HAP-1 (cell line): Measurements from ENCODE around the gene ZNF438.

Experiments used
- DNase-seq, 2 experiments: peaks; one replicate each; pipeline ENCODE4 v3.0.0-alpha.2; 2016 to 2020; ENCODE audit warnings: low spot score in 2 of 2
- H3K27me3 ChIP-seq: fragments of 250-450 bp; sonication (Bioruptor Pico); 2 replicates; pipeline ENCODE4 v1.5.1; 2020; ENCODE audit warnings: low read depth, mild to moderate bottlenecking, moderate library complexity
- H3K36me3 ChIP-seq: fragments of 250-450 bp; sonication (Bioruptor Pico); replicated peaks from 2 replicates; pipeline ENCODE4 v1.5.1; 2020; ENCODE audit warnings: mild to moderate bottlenecking
- H3K4me1 ChIP-seq: fragments of 250-450 bp; sonication (Bioruptor Pico); 2 replicates; pipeline ENCODE4 v1.5.1; 2020; ENCODE audit warnings: mild to moderate bottlenecking
- H3K4me3 ChIP-seq: fragments of 250-450 bp; sonication (Bioruptor Pico); 2 replicates; pipeline ENCODE4 v1.5.1; 2020; ENCODE audit warnings: mild to moderate bottlenecking, moderate library complexity
- H3K9me3 ChIP-seq: fragments of 250-450 bp; sonication (Bioruptor Pico); 2 replicates; pipeline ENCODE4 v1.5.1; 2020; ENCODE audit warnings: mild to moderate bottlenecking, moderate library complexity
- in situ Hi-C: fragments of 300-500 bp; cut with MboI; formaldehyde crosslinking; loops from 3 replicates; pipeline ENCODE4 v1.14.3; 2020; ENCODE audit warnings: low sequenced_read_pairs, inconsistent platforms, mixed read lengths

Gene ZNF438

DNA sequence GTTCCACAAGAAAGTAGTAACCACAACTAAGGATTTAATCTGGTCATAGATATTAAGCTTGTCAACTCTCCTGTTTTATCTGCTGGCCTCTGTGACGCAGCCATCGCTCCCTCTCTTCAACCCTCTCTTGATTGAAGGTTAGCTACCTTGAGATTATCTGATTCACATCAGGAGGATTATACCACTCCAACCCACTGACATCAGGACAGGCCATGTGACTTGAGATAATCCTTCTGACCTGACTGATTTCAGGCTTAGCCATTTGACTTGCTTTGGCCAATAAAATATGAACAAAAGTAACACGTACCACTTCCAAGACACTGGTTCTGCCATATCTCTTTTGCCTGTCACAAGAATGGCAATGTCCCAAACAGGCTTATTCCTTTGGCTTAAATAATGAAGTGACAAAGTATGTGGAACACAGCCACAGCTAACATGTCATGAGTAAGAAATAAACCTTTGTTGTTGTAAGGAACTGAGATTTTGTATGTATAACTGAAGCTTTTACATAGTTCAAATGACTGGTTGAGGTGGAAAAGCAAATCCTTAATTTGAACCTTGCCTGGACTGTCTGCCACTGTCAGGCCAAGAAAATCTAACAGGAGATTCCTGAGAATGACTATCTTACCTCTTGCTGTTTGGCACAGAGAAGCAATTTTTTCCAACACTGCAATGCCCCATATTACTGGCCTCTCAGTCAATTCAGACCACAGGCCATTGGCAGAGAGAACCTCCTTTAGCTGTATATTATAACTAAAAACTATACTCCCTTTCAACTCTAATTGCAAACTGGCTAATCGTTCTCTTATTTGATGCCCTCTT is 13.9 kb downstream of the ZNF438 start:
- DNase-seq = no peak
- in situ Hi-C loops = no loop called here
- Histone ChIP-seq H3K27me3 (no peaks in the 10 kb centered on the region), H3K4me1 (no peaks in the 10 kb centered on the region), H3K36me3 (no peaks in the 10 kb centered on the region), H3K9me3 (no peaks in the 10 kb centered on the region), H3K4me3 (no peak overlapping the region)

DNA sequence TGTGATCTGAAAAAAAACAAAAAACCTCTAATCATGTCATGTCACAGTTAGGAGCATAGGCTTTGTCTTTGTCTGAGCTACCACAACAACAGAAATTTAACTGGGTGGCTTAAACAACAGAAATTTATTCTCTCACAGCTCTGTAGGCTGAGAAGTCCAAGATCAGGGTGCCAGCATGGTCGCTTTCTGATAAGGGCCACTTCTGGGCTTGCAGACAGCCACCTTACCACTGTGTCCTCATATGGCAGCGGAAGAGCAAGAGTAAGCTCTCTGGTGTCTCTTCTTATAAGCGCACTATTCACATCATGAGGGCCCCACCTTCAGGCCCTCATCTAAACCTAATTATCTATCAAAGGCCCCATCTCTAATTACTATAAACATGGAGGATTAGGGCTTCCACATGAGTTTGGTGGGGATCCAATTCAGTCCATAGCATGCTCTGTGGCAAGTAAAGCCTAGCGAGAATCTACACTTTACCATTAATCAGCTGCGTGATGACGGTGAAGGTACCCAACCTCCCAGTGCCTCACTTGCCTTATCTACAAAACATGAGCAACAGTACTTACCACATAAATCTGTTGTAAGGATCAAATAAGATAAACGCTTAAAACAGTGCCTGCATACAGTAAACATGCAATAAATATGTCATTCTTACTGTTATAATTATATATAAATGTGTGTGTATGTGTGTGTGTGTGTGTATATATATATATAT is 17.3 kb downstream of the ZNF438 start:
- H3K9me3 ChIP-seq = no peaks in the 10 kb centered on the region
- no peak overlapping the region for H3K4me3 ChIP-seq
- no peaks in the 10 kb centered on the region for H3K27me3 ChIP-seq
- in situ Hi-C loops = no loop called here
- no peak for DNase-seq
- H3K4me1 ChIP-seq = no peaks in the 10 kb centered on the region
- no peaks in the 10 kb centered on the region for H3K36me3 ChIP-seq

DNA sequence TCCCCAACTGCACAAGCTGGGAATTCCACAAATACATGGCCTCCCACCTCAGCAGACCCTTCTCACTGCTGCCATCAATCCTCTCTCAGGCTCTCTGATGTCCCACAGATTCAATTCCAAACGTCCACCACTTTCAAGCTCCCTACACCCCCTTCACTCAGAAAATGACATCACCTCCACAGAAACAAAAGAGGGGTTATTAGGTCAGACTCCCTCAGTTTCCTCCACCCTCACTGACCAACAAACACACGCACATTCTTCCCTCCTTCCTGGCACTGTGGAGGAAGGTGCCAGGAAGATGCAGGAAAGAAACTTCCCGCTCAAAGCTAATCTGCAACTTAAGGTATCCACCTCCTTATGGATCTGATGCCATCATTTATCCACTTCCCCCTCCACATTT is 18.3 kb downstream of the ZNF438 start:
- in situ Hi-C loops = no loop called here
- Histone ChIP-seq H3K4me1 (no peaks in the 10 kb centered on the region), H3K9me3 (no peaks in the 10 kb centered on the region), H3K27me3 (no peaks in the 10 kb centered on the region), H3K4me3 (no peak overlapping the region), H3K36me3 (no peaks in the 10 kb centered on the region)
- no peak for DNase-seq

DNA sequence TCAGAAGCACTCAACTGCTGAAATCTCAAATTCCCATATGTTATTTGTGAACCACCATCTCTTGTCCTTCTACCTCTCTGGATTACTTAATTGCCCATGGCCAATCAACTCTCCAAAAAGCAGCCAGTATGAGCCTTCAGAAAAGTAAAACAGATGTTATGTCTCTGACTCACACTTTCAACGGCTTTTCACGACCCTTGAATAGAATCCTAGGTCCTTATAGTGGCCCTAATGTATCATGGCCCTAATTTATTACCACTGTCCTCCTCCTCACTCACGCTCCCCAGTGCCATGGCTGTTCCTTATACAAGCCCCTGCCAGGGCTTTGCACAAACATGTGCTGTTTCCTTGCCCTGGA is 20.0 kb downstream of the ZNF438 start:
- Histone ChIP-seq H3K36me3 (no peaks in the 10 kb centered on the region), H3K4me3 (no peak overlapping the region), H3K4me1 (no peaks in the 10 kb centered on the region), H3K9me3 (no peaks in the 10 kb centered on the region), H3K27me3 (no peaks in the 10 kb centered on the region)
- no peak for DNase-seq
- in situ Hi-C loops = no loop called here

DNA sequence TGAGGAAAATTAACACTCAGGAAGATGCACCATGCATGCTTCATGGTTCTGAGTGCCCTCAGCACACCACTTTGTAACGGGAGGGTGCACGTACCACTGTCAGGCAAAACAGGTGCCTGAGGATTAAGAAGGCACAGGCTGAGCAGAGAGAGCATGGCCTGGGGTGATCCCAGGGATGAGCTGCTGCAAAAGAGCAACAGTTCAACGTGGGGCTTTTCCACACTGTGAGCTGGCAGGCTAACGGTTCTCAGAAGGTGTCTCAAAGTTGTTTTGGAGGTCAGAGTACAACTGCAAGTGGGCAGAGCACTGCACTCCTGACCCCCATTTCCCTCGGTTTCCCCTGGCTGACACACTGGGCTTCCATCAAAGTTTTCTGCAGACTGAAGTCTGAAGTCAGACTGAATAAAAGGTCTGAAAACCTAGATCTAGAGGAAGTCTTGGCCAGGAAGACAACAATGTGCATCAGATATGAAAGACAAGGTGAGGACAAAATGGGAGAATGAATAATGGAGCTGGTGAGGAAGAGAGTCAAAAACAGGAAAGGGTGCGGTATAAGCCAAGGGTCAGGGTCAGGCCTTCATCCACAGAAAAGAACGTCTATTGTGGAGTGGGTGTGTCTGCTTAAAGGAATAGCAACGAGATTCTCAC is 20.5 kb downstream of the ZNF438 start:
- H3K9me3 ChIP-seq = no peaks in the 10 kb centered on the region
- no peak for DNase-seq
- no peaks in the 10 kb centered on the region for H3K36me3 ChIP-seq
- no peak overlapping the region for H3K4me3 ChIP-seq
- in situ Hi-C loops = no loop called here
- H3K27me3 ChIP-seq = no peaks in the 10 kb centered on the region
- no peaks in the 10 kb centered on the region for H3K4me1 ChIP-seq

DNA sequence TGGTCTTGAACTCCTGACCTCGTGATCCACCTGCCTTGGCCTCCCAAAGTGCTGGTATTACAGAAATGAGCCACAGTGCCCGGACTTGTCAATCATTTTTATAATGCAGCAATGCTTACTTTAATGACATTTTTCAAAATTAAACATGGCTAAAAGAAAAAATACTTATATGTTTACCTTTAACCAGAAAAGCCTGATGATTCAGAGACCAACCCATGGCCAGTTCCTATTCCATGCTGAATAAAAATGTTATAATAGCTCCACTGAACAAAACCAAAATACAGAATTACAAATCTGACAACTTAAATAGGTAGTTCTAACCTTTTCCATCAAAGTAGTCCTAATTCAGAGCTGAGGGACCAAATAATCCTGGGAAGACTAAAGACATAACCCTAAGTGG is 21.6 kb downstream of the ZNF438 start:
- no peaks in the 10 kb centered on the region for H3K36me3 ChIP-seq
- in situ Hi-C loops = no loop called here
- no peaks in the 10 kb centered on the region for H3K27me3 ChIP-seq
- no peak for DNase-seq
- no peaks in the 10 kb centered on the region for H3K4me1 ChIP-seq
- H3K4me3 ChIP-seq = no peak overlapping the region
- no peaks in the 10 kb centered on the region for H3K9me3 ChIP-seq

DNA sequence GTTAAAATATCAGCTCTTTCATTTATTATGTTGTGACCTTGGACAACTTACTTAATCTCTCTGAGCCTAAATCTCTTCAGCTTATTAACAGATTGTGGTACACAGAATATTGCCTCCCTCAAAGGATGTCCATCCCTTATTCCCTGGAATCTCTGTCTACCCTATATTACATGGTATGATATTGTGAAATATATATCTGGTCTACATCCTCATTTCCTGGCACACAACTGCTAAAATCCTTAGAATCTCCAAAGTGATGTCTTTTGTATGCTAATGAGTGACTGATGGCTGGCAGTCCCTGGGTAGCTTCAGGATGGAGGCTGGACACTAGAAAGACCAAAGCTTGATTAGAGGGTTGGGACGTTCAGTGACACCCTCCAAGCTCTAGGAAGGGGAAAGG is 25.8 kb downstream of the ZNF438 start:
- no peaks in the 10 kb centered on the region for H3K4me1 ChIP-seq
- no peak overlapping the region for H3K4me3 ChIP-seq
- H3K36me3 ChIP-seq = no peaks in the 10 kb centered on the region
- H3K27me3 ChIP-seq = no peaks in the 10 kb centered on the region
- in situ Hi-C loops = no loop called here
- no peak for DNase-seq
- H3K9me3 ChIP-seq = no peaks in the 10 kb centered on the region

DNA sequence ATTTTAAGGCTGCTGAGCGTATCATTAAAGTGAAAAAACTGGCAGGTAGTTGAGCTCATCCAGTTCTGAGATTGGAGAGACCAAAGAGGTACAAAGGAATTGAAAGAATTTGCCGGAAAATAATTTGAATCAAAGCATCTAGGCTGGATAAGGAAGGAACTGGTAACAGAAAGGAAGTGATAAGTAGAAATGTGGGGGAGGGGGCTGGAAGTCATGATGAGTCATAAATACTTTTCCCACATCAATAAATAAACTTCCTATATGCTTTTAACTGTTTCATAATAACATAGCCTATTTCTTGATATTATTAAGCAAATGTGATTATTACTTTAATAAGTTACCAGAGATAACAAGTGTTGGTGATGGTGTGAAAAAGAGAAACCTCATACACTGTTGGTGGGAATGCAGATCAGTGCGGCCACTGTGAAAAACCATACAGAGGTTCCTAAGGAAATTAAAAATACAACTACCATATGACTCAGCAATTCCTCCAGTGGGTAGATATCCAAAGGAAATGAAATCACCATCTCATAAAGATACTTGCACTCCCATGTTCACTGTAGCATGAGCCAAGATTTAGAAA is 27.0 kb downstream of the ZNF438 start:
- Histone ChIP-seq H3K36me3 (no peaks in the 10 kb centered on the region), H3K4me3 (no peak overlapping the region), H3K4me1 (no peaks in the 10 kb centered on the region), H3K9me3 (no peaks in the 10 kb centered on the region), H3K27me3 (no peaks in the 10 kb centered on the region)
- no peak for DNase-seq
- in situ Hi-C loops = no loop called here

DNA sequence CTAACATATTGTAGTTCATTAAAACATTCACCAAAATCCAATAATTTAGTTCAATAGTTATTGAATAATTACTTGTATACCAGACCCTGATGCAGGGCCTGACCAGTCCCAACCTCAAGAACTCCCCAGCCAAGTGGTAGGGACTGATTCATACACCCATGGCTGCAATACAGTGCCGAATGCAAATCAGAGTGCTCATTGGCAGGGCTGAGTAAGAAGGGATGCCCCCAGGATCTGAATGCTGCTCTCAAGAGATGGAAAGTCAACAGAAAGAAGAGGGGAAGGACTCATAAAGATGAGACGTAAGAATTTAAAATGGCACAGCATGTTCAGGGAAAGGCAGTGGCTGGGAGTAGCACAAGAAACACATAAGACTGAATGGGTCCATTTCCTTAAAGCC is 29.9 kb downstream of the ZNF438 start:
- DNase-seq = no peak
- in situ Hi-C loops = no loop called here
- Histone ChIP-seq H3K4me3 (no peak overlapping the region), H3K9me3 (no peaks in the 10 kb centered on the region), H3K4me1 (no peaks in the 10 kb centered on the region), H3K27me3 (no peaks in the 10 kb centered on the region), H3K36me3 (no peaks in the 10 kb centered on the region)

DNA sequence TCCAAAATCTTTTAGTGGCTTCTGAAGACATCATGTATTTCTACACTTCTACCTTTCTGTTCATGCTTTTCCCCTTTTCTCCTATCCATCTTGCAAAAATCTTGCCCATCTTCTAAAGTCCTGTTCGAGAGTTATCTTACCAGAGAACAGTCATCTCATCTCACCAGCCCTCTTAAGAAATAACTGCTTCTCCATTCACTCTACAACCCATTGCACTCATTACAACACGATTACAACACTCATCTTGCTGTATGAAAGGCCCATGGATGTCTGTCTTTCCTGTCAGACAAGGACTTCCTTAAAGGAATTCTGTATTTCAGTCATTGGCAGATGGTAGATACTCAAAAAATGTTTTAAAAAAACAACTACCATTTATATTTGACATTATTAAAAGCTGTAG is 30.8 kb downstream of the ZNF438 start:
- Histone ChIP-seq H3K4me3 (no peak overlapping the region), H3K9me3 (no peaks in the 10 kb centered on the region), H3K4me1 (no peaks in the 10 kb centered on the region), H3K36me3 (no peaks in the 10 kb centered on the region), H3K27me3 (no peaks in the 10 kb centered on the region)
- in situ Hi-C loops = no loop called here
- no peak for DNase-seq

DNA sequence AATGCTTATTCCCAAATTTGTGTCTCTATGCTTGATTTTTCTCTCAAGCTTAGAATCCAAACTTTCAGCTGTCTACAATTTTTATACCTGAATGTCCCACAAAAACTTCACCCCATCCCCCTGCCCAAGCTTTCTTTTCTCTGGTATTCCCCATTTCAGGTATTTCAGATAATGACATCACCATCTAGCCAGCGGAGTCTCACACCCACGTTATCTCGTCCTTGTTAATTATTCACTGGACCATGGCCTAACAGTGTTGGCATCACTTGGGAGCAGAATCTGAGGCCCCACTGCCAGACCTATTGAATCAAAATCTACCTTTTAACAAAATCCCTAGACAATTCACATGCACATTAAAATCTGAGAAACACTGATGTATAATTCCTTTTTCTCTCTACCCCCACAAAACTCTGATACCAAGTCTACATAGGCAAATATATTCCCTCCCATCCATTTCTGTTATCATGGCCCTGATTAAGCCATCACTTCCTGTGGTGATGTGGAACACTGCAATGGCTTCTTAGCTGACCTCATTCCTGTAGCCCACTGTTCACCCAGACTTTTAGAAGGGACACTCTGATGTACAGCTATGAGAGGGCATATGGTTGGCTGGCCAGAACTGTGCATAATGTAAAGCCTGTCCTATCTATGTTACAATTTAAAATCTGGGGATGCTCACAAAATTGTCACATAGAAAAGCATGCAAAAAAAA is 31.4 kb downstream of the ZNF438 start:
- no peaks in the 10 kb centered on the region for H3K9me3 ChIP-seq
- no peaks in the 10 kb centered on the region for H3K36me3 ChIP-seq
- in situ Hi-C loops = no loop called here
- H3K27me3 ChIP-seq = no peaks in the 10 kb centered on the region
- DNase-seq = no peak
- H3K4me1 ChIP-seq = no peaks in the 10 kb centered on the region
- H3K4me3 ChIP-seq = no peak overlapping the region

DNA sequence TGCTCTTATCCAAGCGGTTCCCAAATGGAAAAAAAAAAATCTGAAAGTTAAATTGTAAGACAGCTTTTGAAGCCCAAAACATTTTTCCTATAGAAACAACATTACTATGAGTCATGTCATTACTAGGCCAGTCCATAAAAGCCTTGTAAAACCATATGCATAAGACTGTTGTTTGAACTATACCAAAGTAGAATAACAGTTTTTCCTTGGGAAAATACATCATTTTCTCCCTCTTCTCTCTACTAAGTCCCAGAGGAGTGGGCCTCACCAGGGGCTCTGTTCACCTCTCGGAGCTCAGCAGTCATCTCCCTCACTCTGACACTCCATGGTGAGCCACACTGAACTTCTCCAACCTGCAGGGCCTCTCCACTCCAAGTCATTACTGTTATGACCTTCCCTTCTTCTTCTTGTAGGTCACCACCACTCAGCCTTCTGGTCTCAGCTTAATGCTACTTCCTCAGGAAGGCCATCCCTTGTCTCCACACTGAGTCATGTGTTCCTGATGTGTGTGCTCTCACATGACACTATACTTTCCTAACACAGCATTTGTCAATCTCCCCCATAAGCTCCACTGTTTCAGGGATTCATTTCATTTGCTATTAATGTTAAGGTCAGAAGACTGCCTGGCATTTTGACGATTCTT is 32.5 kb downstream of the ZNF438 start:
- Histone ChIP-seq H3K27me3 (no peaks in the 10 kb centered on the region), H3K9me3 (no peaks in the 10 kb centered on the region), H3K4me1 (no peaks in the 10 kb centered on the region), H3K36me3 (no peaks in the 10 kb centered on the region), H3K4me3 (no peak overlapping the region)
- in situ Hi-C loops = no loop called here
- DNase-seq = no peak

DNA sequence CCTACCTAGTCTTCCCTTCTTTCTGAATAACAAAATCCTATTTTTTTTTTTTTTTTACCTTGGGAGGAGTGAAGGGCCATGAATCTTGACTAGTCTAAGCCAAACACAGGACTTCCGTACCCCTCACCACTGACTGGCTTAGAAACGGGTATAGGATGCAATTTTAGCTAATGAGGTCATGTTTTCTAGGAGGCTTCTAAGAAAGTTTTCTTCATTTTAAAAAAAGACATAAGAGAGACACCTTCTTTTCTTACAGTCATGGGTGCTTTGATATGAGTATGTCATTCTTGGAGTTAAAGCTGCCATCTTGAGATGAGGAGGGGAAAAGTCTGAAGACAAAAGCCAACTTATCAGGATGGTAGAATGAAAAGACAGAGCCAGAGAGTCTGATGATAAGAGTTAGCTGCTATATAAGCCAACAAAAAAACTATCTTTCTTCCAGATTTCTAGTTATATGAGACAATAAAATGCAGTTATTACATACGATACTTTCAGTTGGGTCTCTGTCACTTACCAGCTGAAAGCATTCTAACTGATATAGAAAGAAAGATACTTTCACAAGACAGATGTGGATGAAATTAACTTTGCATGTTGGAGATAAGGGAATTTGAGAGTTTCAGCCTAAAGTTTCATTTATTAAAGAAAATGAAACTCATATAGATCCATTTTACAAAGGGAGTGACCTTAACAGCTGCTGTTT is 34.0 kb downstream of the ZNF438 start:
- Histone ChIP-seq H3K9me3 (no peaks in the 10 kb centered on the region), H3K27me3 (no peaks in the 10 kb centered on the region), H3K4me1 (no peaks in the 10 kb centered on the region), H3K36me3 (no peaks in the 10 kb centered on the region), H3K4me3 (no peak overlapping the region)
- DNase-seq = no peak
- in situ Hi-C loops = no loop called here
